AG10803 (cell line): ENCODE data around the gene ARID1B.

ENCODE experiments used
- DNase-seq: peaks from one replicate; pipeline ENCODE4 v3.0.0; 2010; ENCODE audit warnings: low read depth
- H3K4me3 ChIP-seq: 2 replicates; pipeline ENCODE4 v1.5.1; 2011; ENCODE audit warnings: mild to moderate bottlenecking, low read length, control low read depth
- TF ChIP-seq, protein P1 (sequence below): conservative IDR thresholded peaks from 2 replicates; pipeline ENCODE4 v1.5.1; 2011; ENCODE audit warnings: mild to moderate bottlenecking, low read length, control low read depth, inconsistent platforms

ARID1B gene

DNA sequence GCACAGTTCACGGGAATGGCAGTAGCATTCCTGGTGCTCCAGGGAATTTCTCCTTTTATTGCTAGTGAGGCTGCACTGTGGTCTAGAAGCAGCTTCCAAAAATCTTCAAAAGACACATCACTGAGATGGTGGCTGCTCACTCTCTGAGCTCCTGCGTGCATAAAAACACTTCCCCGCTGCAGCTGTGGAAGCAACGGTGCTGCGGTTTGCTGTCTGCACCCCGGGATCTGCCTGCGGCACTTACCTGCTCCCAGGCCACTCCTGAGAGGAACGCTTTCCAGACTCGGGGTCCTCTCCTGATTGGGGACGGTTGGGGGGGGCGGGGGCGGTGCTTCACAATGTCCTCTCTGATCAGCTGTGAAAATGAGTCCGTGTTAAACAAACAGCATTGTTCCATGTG is 468.3 kb downstream of the ARID1B start:
- no peak overlapping the region for H3K4me3 ChIP-seq
- TF ChIP-seq, protein P1, sequence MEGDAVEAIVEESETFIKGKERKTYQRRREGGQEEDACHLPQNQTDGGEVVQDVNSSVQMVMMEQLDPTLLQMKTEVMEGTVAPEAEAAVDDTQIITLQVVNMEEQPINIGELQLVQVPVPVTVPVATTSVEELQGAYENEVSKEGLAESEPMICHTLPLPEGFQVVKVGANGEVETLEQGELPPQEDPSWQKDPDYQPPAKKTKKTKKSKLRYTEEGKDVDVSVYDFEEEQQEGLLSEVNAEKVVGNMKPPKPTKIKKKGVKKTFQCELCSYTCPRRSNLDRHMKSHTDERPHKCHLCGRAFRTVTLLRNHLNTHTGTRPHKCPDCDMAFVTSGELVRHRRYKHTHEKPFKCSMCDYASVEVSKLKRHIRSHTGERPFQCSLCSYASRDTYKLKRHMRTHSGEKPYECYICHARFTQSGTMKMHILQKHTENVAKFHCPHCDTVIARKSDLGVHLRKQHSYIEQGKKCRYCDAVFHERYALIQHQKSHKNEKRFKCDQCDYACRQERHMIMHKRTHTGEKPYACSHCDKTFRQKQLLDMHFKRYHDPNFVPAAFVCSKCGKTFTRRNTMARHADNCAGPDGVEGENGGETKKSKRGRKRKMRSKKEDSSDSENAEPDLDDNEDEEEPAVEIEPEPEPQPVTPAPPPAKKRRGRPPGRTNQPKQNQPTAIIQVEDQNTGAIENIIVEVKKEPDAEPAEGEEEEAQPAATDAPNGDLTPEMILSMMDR, result no peak
- DNase-seq, result peak; percentile 27

DNA sequence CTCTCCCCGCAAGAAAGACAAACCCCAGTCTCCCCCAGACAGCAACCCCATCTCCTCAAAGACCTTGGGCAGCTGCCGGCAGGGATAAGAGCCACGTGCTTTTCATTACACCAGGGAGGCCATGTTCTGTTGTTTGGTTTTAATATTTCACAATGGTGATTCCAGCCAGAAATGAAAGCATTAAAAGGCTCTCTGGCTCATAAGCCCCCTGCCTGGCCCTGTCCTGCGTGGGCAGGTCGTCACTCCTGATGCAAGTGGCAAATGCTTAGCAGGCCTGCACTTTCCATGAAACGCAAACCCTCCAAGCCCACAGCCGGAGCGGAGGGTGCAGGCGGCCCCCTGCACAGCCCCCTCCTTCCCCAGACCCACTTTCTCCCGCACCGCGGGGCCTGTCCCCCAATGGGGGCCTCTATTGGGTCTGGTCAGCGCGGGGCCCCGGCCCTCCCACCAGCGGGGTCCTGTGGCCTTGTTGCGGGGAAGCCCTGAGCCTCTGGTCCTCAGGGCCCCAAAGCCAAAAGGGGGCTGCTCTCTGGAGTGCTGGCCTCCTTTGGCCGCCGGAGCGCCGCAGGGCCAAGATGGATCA is 469.0 kb downstream of the ARID1B start:
- TF ChIP-seq, protein P1, result no peak
- DNase-seq, result peak; percentile 75
- H3K4me3 ChIP-seq, result no peak overlapping the region

DNA sequence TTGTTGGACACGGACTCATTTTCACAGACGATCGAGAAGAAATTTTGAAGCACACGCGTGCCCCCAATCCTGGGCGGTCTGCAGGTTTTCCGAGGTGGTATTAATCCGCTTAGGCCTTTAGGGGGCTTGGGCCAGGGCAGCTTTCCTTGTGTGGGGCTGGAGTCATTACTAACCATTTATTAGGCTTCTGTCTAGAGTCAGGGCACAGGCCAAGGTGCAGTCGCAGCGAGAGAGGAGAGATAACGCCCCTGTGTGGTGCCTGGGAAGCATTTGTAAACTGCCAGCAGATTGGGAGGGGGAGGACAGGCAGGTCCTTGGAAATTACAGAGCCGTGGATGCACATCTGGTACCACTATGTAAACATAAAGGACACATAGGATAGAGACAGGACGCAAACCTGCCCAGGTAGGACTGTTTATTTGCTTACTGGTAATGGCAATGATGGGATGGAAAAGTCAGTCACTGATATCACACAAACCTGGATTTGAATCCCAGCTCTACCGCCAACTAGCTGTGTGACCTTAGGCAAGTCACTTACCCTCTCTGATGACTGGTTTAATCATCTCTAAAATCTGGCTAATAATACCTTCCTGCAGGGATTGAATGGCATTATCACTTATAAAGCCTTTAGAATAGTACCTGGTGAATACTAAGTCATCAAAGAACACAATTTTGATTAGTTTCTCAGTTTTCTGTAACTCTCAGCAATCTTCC is 469.8 kb downstream of the ARID1B start:
- DNase-seq, result no peak
- TF ChIP-seq, protein P1, result no peak
- H3K4me3 ChIP-seq, result no peak overlapping the region

DNA sequence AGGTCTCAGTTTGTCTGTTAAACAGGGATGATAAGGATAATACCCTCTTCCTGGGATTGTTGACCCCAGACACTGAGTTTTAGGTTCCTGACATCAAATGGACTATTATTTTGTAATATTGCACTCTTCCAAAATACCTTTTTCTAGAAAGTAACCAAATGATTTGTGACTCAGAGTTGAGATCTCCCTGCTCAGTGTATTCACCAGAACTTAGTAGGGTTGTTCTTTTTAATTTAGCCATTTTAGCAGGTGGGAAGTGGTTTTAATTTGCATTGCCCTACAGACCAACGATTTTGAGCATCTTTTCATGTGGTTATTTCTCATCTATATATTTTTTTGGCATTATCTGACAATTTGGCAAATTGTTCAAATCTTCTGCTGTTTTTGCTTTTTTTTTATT is 471.1 kb downstream of the ARID1B start:
- no peak overlapping the region for H3K4me3 ChIP-seq
- TF ChIP-seq, protein P1, result no peak
- no peak for DNase-seq

DNA sequence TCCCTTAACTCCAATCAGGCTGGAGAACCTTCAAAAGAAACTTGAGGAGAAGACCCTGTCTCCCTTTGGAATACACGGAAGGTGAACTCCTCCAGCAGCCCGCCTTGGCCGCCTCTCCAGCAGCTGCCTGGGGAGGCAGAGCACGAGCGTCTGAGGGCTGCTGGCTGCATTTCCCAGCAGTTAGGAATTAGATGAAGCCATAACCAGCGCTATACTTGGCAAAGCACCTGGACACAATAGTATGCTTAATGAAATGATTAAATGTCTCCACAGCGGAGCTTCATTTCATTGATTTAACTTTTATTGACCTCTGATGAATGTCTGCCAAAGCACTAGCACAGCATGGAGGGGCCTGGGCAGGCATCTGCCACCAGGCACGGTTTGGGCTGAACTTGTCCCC is 472.6 kb downstream of the ARID1B start:
- TF ChIP-seq, protein P1, result no peak
- no peak overlapping the region for H3K4me3 ChIP-seq
- DNase-seq, result no peak

DNA sequence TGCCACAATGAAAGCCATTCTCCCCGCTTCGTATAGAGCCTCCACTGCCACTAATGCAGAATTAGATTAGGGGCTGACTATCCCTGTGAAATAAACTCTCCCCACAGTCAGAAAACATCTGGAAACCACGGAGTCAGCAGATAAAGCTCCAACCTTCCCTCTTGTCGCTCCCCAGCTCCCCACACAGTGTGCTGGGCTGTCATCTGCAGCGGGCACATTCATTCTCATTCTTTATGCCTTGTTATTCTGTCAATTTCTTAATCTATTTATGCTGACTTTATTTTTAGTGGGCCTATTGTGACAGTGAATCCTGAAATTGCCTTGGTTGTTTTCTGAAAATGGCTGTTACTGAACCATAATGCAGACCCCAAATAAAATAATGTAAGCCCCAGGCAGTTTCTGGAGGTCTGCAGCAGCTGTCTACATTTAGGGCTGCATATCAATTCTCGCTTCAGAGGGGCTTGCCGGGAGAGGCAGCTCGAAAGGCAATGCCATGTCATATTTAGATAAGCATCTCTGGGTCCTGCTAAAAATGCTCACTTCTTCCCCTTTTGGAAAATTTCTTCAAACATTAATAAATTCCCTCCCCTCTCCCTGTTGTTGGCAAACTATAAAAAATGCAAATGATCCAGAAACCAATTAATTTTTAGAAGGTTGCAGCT is 474.5 kb downstream of the ARID1B start:
- TF ChIP-seq, protein P1, result no peak
- no peak overlapping the region for H3K4me3 ChIP-seq
- DNase-seq, result no peak

DNA sequence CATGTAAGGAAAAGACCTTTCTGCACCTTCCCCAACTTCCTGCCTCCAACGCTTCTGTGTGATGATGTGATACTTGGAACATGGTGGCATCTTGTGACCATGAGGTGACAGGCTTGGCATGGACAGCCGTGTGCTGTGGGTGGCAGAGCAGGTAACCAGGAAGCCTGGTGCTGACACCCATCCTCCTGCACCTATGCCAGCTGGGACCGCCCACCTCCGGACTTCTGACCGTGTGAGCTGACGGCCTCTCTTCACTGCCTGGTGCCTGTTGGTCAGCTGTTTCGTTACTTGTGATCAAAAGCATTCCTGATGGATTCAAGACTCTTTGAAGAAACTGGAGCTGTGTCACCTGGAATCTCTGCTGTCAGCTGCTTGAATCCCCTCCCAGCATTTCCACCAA is 475.8 kb downstream of the ARID1B start:
- TF ChIP-seq, protein P1, result no peak
- no peak overlapping the region for H3K4me3 ChIP-seq
- no peak for DNase-seq
